Measurements from ENCODE around the gene RTCA.
"Not testable (repeated sequence)": the region's sequence is repeated elsewhere in the genome, so short reads cannot be mapped to it uniquely, and the experiment has no call there.

The RTCA gene

DNA sequence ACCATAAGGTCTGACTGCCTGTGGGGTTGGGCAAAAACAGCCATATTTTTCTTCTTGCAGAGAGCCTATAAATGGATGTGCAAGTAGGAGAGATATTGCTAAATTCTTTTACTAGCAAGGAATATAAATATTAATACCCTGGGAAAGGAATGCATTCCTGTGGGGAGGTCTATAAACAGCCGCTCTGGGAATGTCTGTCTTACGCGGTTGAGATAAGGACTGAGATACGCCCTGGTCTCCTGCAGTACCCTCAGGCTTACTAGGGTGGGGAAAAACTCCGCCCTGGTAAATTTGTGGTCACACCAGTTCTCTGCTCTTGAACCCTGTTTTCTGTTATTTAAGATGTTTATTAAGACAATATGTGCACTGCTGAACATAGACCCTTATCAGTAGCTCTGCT lies 1.9 kb upstream of the RTCA start:
- H3K27me3 ChIP-seq (ENCODE audit: insufficient read depth, low read length); H3K9me3 ChIP-seq (ENCODE audit: insufficient read depth, low read depth, low read length); H3K27ac ChIP-seq (ENCODE audit: low read length); H3K4me1 ChIP-seq (ENCODE audit: insufficient read depth, low read length); H3K4me3 ChIP-seq (ENCODE audit: low read length); H3K9ac ChIP-seq (ENCODE audit: low read depth, low read length): not testable (repeated sequence)
- peaks cover 17% of the 10 kb centered on the region for H3K36me3 ChIP-seq (ENCODE audit: insufficient read depth, low read depth, low read length)

DNA sequence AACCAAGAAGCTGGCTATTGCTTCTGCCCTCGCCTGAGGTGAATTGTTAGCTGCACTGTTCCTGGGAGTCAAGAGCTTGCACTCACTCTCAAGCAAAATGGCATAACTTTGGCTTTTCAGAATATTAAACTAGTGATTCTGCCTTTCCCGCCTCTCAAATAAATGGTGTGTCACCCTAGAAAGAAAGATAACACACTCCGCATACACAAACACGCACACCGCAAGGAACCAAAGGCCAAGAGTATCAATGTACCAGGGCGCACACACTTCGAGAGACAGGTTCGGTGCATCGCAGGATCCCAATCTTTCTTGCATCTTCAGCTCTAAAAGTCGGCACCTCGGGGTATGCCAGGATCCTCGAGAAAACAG lies 470 bp upstream of the RTCA start:
- Histone ChIP-seq H3K27ac (ENCODE audit: low read length) (no peak overlapping the region), H3K27me3 (ENCODE audit: insufficient read depth, low read length) (no peaks in the 10 kb centered on the region), H3K4me1 (ENCODE audit: insufficient read depth, low read length) (0 out of 2 replicates have a peak, but pooled peaks cover 7% of the 10 kb centered on the region), H3K9ac (ENCODE audit: low read depth, low read length) (peak overlapping the region; percentile 95; the same call in 1 of the 2 replicates), H3K36me3 (ENCODE audit: insufficient read depth, low read depth, low read length) (peaks cover 30% of the 10 kb centered on the region), H3K9me3 (ENCODE audit: insufficient read depth, low read depth, low read length) (no peaks in the 10 kb centered on the region; the same call in 1 of the 2 replicates), H3K4me3 (ENCODE audit: low read length) (peak overlapping the region; percentile 79)

DNA sequence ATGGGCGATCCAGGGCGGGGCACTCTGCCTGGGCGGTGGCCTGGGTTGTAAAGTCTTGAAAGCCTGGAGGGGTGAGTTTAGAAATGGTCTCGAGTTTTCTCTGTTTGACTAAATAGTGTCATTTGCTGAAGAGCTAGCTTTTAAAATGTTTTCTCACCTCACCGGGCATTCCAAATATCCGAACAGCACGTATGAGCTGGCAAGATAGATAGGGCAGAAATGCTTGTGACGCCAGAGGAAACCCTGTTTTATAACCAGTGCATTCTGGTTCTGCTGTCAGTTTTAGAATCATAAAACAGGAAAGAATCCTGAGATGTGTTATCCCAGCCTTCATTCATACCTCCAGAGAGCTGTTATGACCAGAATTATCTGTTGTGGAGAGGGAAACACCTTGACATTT lies 725 bp downstream of the RTCA start:
- no peaks in the 10 kb centered on the region; the same call in 1 of the 2 replicates for H3K9me3 ChIP-seq (ENCODE audit: insufficient read depth, low read depth, low read length)
- peak overlapping the region; percentile 79 for H3K4me3 ChIP-seq (ENCODE audit: low read length)
- peaks cover 42% of the 10 kb centered on the region for H3K36me3 ChIP-seq (ENCODE audit: insufficient read depth, low read depth, low read length)
- H3K27ac ChIP-seq (ENCODE audit: low read length): peak overlapping the region; percentile 52
- H3K27me3 ChIP-seq (ENCODE audit: insufficient read depth, low read length): no peaks in the 10 kb centered on the region
- H3K9ac ChIP-seq (ENCODE audit: low read depth, low read length): peak overlapping the region; percentile 95
- 0 out of 2 replicates have a peak, but pooled peaks cover 7% of the 10 kb centered on the region for H3K4me1 ChIP-seq (ENCODE audit: insufficient read depth, low read length)

DNA sequence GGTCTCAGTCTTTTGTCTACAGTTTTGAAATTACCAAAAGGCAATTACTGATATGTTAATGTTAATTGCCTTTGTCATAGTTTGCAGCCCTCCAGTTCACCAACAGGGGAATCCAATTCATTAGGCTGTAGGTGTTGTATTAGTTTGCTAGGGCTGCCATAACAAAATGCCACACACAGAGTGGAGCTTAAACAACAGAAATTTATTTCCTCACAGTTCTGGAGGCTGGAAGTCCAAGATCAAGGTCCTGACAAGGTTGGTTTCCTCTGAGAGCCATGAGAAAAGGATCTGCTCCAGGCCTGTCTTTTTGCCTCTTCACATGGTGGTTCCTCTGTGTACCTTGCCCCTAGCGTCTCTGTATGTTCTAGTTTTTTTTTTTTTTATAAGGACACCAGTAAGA lies 1.3 kb downstream of the RTCA start:
- Histone ChIP-seq H3K4me3 (ENCODE audit: low read length) (peak overlapping the region; percentile 79), H3K27ac (ENCODE audit: low read length) (no peak overlapping the region), H3K4me1 (ENCODE audit: insufficient read depth, low read length) (0 out of 2 replicates have a peak, but pooled peaks cover 7% of the 10 kb centered on the region), H3K9ac (ENCODE audit: low read depth, low read length) (peak overlapping the region; percentile 95; the same call in 1 of the 2 replicates), H3K9me3 (ENCODE audit: insufficient read depth, low read depth, low read length) (no peaks in the 10 kb centered on the region; the same call in 1 of the 2 replicates), H3K36me3 (ENCODE audit: insufficient read depth, low read depth, low read length) (peaks cover 48% of the 10 kb centered on the region), H3K27me3 (ENCODE audit: insufficient read depth, low read length) (no peaks in the 10 kb centered on the region)

DNA sequence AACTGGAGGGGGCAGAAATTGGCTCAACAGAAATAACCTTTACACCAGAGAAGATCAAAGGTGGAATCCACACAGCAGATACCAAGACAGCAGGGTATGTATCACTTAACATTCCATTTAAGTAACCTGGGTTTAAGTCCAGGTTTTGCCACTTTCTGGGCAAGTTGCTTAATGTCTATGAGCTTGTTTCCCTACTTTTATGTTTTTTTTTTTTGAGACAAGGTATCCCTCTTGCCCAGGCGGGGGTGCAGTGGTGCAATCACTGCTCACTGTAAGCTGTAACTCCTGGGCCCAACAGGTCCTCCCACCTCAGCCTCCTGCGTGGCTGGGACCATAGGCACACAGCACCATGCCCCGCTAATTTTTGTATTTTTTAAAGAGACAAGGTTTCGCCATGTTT lies 2.2 kb downstream of the RTCA start:
- Histone ChIP-seq H3K4me3 (ENCODE audit: low read length) (no peak overlapping the region), H3K9ac (ENCODE audit: low read depth, low read length) (no peak overlapping the region)

DNA sequence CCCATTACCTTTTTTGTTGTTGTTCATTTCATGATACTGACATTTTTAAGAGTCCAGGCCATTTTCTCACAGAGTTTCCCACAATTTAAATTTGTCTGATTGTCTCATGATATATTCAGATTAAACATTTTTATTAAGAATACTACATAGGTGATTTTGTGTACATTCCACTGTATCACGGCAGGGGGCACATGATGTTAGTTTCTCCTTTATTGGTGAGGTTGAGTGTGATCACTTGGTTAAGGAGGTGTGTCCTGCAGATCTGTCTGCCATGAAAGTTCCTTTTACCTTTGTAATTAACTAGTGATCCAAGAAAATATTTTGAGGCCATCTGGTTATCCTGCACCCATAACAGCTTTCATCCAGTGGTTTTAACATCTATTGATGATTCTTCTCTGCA lies 11.8 kb downstream of the RTCA start:
- H3K36me3 ChIP-seq (ENCODE audit: insufficient read depth, low read depth, low read length): peaks cover 100% of the 10 kb centered on the region
- no peak overlapping the region for H3K4me3 ChIP-seq (ENCODE audit: low read length)
- no peak overlapping the region for H3K9ac ChIP-seq (ENCODE audit: low read depth, low read length)
- no peaks in the 10 kb centered on the region for H3K27me3 ChIP-seq (ENCODE audit: insufficient read depth, low read length)
- no peaks in the 10 kb centered on the region for H3K4me1 ChIP-seq (ENCODE audit: insufficient read depth, low read length)
- no peak overlapping the region for H3K27ac ChIP-seq (ENCODE audit: low read length)
- H3K9me3 ChIP-seq (ENCODE audit: insufficient read depth, low read depth, low read length): no peaks in the 10 kb centered on the region

More for the DNA sequence above, 2.2 kb downstream of the RTCA start:
- peaks cover 55% of the 10 kb centered on the region for H3K36me3 ChIP-seq (ENCODE audit: insufficient read depth, low read depth, low read length)
- H3K9me3 ChIP-seq (ENCODE audit: insufficient read depth, low read depth, low read length): no peaks in the 10 kb centered on the region; the same call in 1 of the 2 replicates
- H3K4me1 ChIP-seq (ENCODE audit: insufficient read depth, low read length): 0 out of 2 replicates have a peak, but pooled peaks cover 7% of the 10 kb centered on the region
- no peaks in the 10 kb centered on the region for H3K27me3 ChIP-seq (ENCODE audit: insufficient read depth, low read length)
- no peak overlapping the region for H3K27ac ChIP-seq (ENCODE audit: low read length)

DNA sequence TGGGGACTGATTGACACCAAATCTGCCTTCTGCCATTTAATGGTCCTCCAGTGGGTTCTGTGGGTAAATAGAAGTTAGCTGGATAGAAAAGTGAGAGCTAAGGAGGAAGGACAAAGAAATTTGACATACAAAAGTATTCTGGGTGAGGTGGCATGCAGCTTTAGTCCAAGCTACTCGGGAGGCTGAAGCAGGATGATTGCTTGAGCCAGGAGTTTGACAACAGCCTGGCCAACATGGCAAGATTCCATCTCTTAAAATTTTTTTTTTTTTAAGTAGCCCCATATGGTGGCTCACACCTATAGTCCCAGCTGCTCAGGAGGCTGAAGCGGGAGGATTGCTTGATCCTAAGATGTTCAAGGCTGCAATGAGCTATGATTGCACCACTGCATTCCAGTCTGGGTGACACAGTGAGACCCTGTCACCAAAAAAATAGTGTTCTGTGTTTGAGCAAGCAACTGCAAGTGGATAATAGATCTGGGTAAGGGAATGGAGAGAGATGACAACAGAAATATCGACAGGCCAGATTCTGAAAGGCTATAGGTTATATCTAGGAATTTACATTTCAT lies 13.4 kb downstream of the RTCA start:
- peaks cover 96% of the 10 kb centered on the region for H3K36me3 ChIP-seq (ENCODE audit: insufficient read depth, low read depth, low read length)
- no peaks in the 10 kb centered on the region for H3K4me1 ChIP-seq (ENCODE audit: insufficient read depth, low read length)
- no peak overlapping the region for H3K27ac ChIP-seq (ENCODE audit: low read length)
- no peaks in the 10 kb centered on the region for H3K27me3 ChIP-seq (ENCODE audit: insufficient read depth, low read length)
- no peaks in the 10 kb centered on the region for H3K9me3 ChIP-seq (ENCODE audit: insufficient read depth, low read depth, low read length)
- H3K4me3 ChIP-seq (ENCODE audit: low read length): no peak overlapping the region
- no peak overlapping the region for H3K9ac ChIP-seq (ENCODE audit: low read depth, low read length)

DNA sequence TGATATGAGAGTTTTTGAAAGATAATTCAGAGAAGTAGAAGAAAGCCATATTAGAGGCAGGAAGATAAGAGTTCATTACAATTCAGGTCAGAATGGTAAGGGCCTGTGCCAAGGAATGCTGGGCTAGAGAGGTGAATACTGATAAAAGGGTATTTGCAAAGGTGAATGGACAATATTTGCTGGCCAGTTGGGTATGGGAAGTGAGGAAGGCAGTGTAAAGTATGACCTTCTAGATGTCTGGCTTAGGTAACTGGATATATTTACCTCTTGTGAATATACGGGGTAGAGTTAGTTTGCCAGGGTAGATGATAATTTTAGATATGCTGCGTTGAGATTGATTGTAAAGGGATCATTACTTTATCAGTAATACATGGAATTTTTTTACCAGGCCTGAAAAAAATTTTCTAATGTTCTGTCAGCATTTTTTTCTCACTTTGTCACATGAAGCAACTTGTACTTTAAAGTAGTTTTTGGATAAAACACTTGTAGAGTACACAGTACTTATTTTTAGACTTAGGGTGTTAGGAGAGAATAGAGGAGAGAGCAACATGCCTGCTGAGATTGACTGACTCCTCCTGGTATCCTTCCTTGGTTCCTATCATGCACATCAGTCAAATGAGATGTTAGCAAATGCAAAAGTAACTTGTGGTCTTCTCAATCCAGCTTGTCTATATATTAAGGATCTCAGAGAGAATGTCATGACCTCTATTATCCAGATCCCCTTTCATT lies 14.1 kb downstream of the RTCA start:
- Histone ChIP-seq H3K36me3 (ENCODE audit: insufficient read depth, low read depth, low read length) (peaks cover 96% of the 10 kb centered on the region), H3K4me3 (ENCODE audit: low read length) (no peak overlapping the region), H3K9ac (ENCODE audit: low read depth, low read length) (no peak overlapping the region), H3K9me3 (ENCODE audit: insufficient read depth, low read depth, low read length) (no peaks in the 10 kb centered on the region), H3K4me1 (ENCODE audit: insufficient read depth, low read length) (no peaks in the 10 kb centered on the region), H3K27ac (ENCODE audit: low read length) (no peak overlapping the region), H3K27me3 (ENCODE audit: insufficient read depth, low read length) (no peaks in the 10 kb centered on the region)

DNA sequence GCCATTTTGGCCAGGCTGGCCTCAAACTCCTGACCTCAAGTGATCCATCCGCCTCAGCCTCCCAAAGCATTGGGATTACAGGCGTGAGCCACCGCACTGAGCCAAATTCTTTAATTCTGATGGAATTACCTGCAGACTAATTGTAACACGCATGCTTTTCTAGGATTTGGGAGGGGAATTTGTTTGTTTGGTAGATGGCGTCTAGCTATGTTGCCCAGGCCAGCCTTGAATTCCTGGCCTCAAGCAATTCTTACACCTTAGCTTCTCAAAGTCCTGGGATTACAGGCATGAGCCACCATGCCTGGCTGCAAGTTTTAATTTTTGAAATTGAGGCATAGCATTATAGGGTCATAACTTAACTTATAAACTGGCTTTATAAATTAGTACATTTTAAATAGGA lies 18.6 kb downstream of the RTCA start:
- Histone ChIP-seq H3K36me3 (ENCODE audit: insufficient read depth, low read depth, low read length) (peaks cover 92% of the 10 kb centered on the region), H3K27me3 (ENCODE audit: insufficient read depth, low read length) (no peaks in the 10 kb centered on the region)

DNA sequence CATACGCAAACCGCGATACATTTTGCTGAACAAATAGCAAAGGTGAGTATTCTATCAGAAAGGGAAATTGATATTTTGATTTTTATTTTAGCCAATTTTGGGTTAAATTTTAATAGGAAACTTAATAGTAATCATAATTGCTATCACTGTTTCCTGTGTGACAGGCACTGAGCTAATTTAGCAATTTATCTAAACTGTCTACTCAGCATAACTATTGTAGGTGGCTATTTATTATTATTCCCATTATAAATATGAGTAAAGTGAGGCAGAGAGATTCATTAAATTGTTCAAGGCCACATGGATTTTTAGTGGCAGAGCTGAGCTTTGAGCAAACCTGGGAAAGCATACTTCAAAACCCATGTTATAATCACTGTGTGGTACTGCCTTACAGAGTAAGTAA lies 21.1 kb downstream of the RTCA start:
- no peak overlapping the region for H3K27ac ChIP-seq (ENCODE audit: low read length)
- H3K9me3 ChIP-seq (ENCODE audit: insufficient read depth, low read depth, low read length): no peaks in the 10 kb centered on the region
- no peak overlapping the region for H3K9ac ChIP-seq (ENCODE audit: low read depth, low read length)
- peaks cover 91% of the 10 kb centered on the region for H3K36me3 ChIP-seq (ENCODE audit: insufficient read depth, low read depth, low read length)
- no peak overlapping the region for H3K4me3 ChIP-seq (ENCODE audit: low read length)
- no peaks in the 10 kb centered on the region for H3K4me1 ChIP-seq (ENCODE audit: insufficient read depth, low read length)
- H3K27me3 ChIP-seq (ENCODE audit: insufficient read depth, low read length): no peaks in the 10 kb centered on the region

More for the DNA sequence above, 18.6 kb downstream of the RTCA start:
- no peak overlapping the region for H3K27ac ChIP-seq (ENCODE audit: low read length)
- H3K4me3 ChIP-seq (ENCODE audit: low read length): no peak overlapping the region
- no peak overlapping the region for H3K9ac ChIP-seq (ENCODE audit: low read depth, low read length)
- no peaks in the 10 kb centered on the region for H3K9me3 ChIP-seq (ENCODE audit: insufficient read depth, low read depth, low read length)
- H3K4me1 ChIP-seq (ENCODE audit: insufficient read depth, low read length): no peaks in the 10 kb centered on the region

DNA sequence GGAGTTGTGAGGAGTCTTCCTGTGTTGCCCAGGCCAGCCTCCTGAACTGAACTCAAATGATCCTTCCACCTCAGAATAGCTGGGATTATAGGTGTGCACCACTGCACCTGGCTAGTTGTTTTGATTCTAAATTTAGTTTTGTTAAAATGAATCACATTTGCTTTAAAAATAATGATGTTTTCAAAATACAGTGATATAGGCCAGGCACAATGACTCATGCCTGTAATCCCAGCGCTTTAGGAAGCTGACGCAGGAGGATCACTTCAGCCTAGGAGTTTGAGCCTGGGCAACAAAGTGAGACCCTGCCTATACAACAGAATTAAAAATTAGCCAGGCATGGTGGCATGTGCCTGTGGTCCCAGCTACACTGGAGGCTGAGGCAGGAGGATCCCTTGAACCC lies 24.3 kb downstream of the RTCA start:
- H3K27ac ChIP-seq (ENCODE audit: low read length): no peak overlapping the region
- H3K4me1 ChIP-seq (ENCODE audit: insufficient read depth, low read length): no peaks in the 10 kb centered on the region
- no peaks in the 10 kb centered on the region for H3K27me3 ChIP-seq (ENCODE audit: insufficient read depth, low read length)
- no peak overlapping the region for H3K9ac ChIP-seq (ENCODE audit: low read depth, low read length)
- no peak overlapping the region for H3K4me3 ChIP-seq (ENCODE audit: low read length)
- no peaks in the 10 kb centered on the region for H3K9me3 ChIP-seq (ENCODE audit: insufficient read depth, low read depth, low read length)
- H3K36me3 ChIP-seq (ENCODE audit: insufficient read depth, low read depth, low read length): peaks cover 70% of the 10 kb centered on the region

DNA sequence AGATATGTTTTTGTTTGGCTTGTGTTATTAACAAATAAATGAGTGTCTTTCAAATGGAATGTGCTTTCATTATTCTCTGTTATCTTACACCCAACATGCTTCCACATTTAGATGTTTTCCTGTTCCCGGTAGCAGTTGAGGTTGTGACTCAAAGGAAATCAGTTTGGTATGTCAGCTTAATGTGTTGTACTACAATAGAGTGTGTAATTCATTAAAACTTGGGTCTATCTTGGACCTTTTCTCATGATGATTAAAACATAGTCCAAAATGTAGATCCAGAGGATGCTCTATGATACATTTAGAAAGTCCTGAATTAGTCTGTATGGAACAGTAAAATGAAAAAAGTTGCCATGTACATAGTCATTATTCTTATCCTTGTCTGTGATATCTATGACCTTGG lies 26.7 kb downstream of the RTCA start:
- H3K9ac ChIP-seq (ENCODE audit: low read depth, low read length): no peak overlapping the region
- no peak overlapping the region for H3K27ac ChIP-seq (ENCODE audit: low read length)
- peaks cover under 1% of the 10 kb centered on the region; the same call in 1 of the 2 replicates for H3K4me1 ChIP-seq (ENCODE audit: insufficient read depth, low read length)
- peaks cover 45% of the 10 kb centered on the region for H3K36me3 ChIP-seq (ENCODE audit: insufficient read depth, low read depth, low read length)
- H3K9me3 ChIP-seq (ENCODE audit: insufficient read depth, low read depth, low read length): no peaks in the 10 kb centered on the region
- no peaks in the 10 kb centered on the region for H3K27me3 ChIP-seq (ENCODE audit: insufficient read depth, low read length)
- no peak overlapping the region for H3K4me3 ChIP-seq (ENCODE audit: low read length)
